Activated B cell treated with CpG ODN at 0.5 μM for 24 hours (primary cell): ENCODE results near the gene KANSL2. TPM values are rescaled to one million over a fixed set of nuclear protein-coding genes. Genes with fewer than 3 reads are reported as not detected.

Experiments used
- ATAC-seq: fragments of 200-7000 bp; cut with Tn5 transposase; one replicate; pipeline ENCODE4 v1.10.0; 2021; ENCODE audit warnings: low read depth, mild to moderate bottlenecking, moderate library complexity
- CTCF ChIA-PET: fragments of 350-600 bp; sonication (Branson Sonifier 250); formaldehyde crosslinking; loops from one replicate; lab custom pipeline; 2021; ENCODE audit warnings: antibody characterized with exemption; lab: Charles Lee
- POLR2A ChIA-PET: fragments of 350-600 bp; sonication (Branson Sonifier 250); formaldehyde crosslinking; loops from one replicate; lab custom pipeline; 2021; ENCODE audit warnings: antibody characterized with exemption; lab: Charles Lee
- DNase-seq: peaks from one replicate; pipeline ENCODE4 v3.0.0; 2022
- H3K27ac Mint-ChIP-seq: one replicate; pipeline ENCODE4 v1.8.0; 2020; ENCODE audit warnings: mixed read lengths
- H3K27me3 Mint-ChIP-seq: one replicate; pipeline ENCODE4 v1.8.0; 2021; ENCODE audit warnings: mixed read lengths
- H3K36me3 Mint-ChIP-seq: one replicate; pipeline ENCODE4 v1.8.0; 2021; ENCODE audit warnings: low read depth, mixed read lengths
- H3K4me1 Mint-ChIP-seq: one replicate; pipeline ENCODE4 v1.8.0; 2021; ENCODE audit warnings: mixed read lengths
- H3K4me3 Mint-ChIP-seq: one replicate; pipeline ENCODE4 v1.8.0; 2020; ENCODE audit warnings: mild to moderate bottlenecking, mixed read lengths
- H3K9me3 Mint-ChIP-seq: one replicate; pipeline ENCODE4 v1.8.0; 2020; ENCODE audit warnings: mixed read lengths
- CTCF ChIP-seq: fragments of 200-600 bp; IDR thresholded peaks from one replicate; pipeline ENCODE4 v1.8.0; 2022; ENCODE audit warnings: antibody characterized with exemption, mild to moderate bottlenecking
- intact Hi-C: fragments of 100-400 bp; cut with micrococcal nuclease; formaldehyde crosslinking; loops from one replicate; pipeline ENCODE4 v1.15.1; 2024
- total RNA-seq: library from RNA; stranded (reverse); gene quantifications from 2 replicates; pipeline ENCODE4 v1.2.3, GENCODE V29; 2022

KANSL2 gene
- total RNA-seq, 1 donor from 2014 or later, result 59.5 TPM

GRCh38 chr12:48613321-48613720 lies 68.7 kb downstream of the KANSL2 start:
- DNase-seq, result no peak
- POLR2A ChIA-PET, result no interaction called here
- H3K27ac Mint-ChIP-seq, result no peak overlapping the region
- H3K27me3 Mint-ChIP-seq, result peaks cover 22% of the 10 kb centered on the region
- H3K36me3 Mint-ChIP-seq, result no peaks in the 10 kb centered on the region
- intact Hi-C loops, result loop anchor here (10.0 kb wide), 2 partner anchors 259 to 899 kb away; partner anchors contain the start of gene ZNF641
- no peaks in the 10 kb centered on the region for H3K4me1 Mint-ChIP-seq
- TF ChIP-seq CTCF, result no peak
- no peak for ATAC-seq
- H3K4me3 Mint-ChIP-seq, result no peak overlapping the region
- peaks cover 28% of the 10 kb centered on the region for H3K9me3 Mint-ChIP-seq
- CTCF ChIA-PET, result no interaction called here

Other genes with a start within 250 kb of the KANSL2 start
- gene ANP32D, start 209.7 kb downstream of the KANSL2 start, total RNA-seq, result not detected in 2 replicates
- gene C12orf54, start 199.7 kb downstream of the KANSL2 start, total RNA-seq, result not detected in 2 replicates
- gene OR8S1, start 156.6 kb downstream of the KANSL2 start, total RNA-seq, result not detected in 2 replicates
- not detected in 2 replicates for gene LALBA, start 112.2 kb downstream of the KANSL2 start, total RNA-seq
- 48.9 and 49.6 TPM in 2 replicates for gene CCNT1, start 34.5 kb upstream of the KANSL2 start, total RNA-seq
- gene ADCY6, start 106.9 kb upstream of the KANSL2 start, total RNA-seq, result 0.37 and 0.60 TPM in 2 replicates
- 1.9 and 2.1 TPM in 2 replicates for gene CACNB3, start 136.3 kb upstream of the KANSL2 start, total RNA-seq
- gene DDX23, start 169.9 kb upstream of the KANSL2 start, total RNA-seq, result 116 and 118 TPM in 2 replicates
- 4.9 and 5.9 TPM in 2 replicates for gene RND1, start 183.6 kb upstream of the KANSL2 start, total RNA-seq
- gene FKBP11, start 243.3 kb upstream of the KANSL2 start, total RNA-seq, result 22.9 and 26.1 TPM in 2 replicates